HuH-7 (cell line): ENCODE measurements around the gene PTEN.
"Not testable (repeated sequence)": the region's sequence is repeated elsewhere in the genome, so short reads cannot be mapped to it uniquely, and the experiment has no call there.

Source experiments
- DNase-seq: peaks from one replicate; pipeline ENCODE4 v3.0.0; 2011; ENCODE audit warnings: low spot score

PTEN gene

DNA sequence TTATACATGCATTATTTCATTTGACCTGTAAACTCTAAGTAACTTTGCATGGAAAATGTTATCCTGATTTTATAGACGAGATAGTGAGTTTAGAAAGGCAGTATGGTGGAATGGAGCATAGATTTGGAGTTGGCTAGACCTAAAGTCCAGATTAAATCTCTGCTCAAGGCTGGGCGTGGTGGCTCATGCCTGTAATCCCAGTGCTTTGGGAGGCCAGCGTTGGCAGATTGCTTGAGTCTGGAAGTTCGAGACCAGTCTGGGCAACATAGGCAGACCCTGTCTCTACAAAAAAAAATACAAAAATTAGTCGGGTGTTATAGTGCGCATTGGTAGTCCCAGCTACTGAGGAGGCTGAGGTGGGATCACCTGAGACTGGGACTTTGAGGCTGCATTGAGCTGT, 9.4 kb downstream of the PTEN start:
- DNase-seq: no peak

- DNase-seq: no peak
Measured at GRCh38 chr10:87873656-87874055, 10.2 kb downstream of the PTEN start.

GRCh38 chr10:87875929-87876571, 12.6 kb downstream of the PTEN start:
- DNase-seq: no peak

DNA sequence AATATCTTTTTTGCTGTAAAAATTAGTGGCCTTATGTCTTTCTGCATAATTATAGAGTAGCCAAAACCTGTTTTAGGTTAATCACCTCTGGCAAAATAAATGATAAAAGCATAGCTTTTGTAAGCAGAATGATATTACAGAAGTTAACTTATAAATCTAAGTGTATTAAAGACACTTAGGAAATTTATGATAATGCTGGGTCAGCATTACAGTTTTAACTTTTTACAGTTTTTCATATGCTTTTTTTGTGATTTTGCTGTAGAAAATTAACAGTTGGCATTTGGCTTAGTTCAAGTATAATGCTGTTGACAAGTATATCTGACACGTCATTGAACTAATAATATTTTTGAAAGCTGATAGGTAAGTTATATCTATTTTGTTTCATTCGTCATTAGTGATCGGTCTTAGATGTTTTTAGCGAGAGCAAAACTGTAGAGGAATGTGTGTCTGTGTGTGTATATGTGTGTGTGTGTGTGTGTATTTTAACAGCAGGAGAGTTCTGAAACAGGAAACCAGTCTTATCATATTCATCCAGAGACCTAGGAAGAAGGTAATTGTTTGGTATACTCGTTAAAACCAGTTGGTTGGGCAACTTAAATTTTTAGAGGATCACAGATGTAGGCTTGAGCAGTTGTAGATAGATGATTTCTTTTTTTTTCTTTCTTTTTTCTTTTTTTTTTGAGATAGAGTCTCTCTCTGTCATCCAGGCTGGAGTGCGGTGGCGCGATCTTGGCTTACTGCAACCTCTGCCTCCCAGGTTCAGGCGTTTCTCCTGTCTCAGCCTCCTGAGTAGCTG, 15.4 kb downstream of the PTEN start:
- DNase-seq: no peak

DNA sequence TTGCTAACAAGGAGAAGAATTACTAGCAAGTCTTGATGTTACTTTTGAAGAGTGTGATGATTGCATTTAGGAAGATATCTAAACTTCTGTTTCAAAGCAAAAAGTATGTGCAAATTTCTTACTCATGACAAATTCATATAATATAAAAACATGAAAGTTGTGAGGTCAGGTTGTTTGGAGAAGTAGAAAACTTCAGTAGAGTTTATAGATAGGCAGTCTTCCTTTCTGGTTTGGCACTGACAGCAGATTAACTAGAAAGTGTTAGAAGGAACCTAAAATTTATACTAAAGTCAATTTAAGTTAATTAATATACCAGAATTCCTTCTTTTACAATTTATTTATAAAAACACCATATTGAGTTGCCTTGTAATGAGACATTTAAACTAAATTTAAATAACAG, 16.9 kb downstream of the PTEN start:
- no peak for DNase-seq

DNA sequence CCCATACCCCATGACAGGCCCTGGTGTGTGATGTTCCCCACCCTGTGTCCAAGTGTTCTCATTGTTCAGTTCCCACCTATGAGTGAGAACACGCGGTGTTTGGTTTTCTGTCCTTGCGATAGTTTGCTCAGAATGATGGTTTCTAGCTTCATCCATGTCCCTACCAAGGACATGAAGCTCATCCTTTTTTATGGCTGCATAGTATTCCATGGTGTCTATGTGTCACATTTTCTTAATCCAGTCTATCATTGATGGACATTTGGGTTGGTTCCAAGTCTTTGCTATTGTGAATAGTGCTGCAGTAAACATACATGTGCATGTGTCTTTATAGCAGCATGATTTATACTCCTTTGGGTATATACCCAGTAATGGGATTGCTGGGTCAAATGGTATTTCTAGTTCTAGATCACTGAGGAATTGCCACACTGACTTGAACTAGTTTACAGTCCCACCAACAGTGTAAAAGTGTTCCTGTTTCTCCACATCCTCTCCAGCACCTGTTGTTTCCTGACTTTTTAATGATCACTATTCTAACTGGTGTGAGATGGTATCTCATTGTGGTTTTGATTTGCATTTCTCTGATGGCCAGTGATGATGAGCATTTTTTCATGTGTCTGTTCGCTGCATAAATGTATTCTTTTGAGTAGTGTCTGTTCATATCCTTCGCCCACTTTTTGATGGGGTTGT, 18.1 kb downstream of the PTEN start:
- DNase-seq: not testable (repeated sequence)

DNA sequence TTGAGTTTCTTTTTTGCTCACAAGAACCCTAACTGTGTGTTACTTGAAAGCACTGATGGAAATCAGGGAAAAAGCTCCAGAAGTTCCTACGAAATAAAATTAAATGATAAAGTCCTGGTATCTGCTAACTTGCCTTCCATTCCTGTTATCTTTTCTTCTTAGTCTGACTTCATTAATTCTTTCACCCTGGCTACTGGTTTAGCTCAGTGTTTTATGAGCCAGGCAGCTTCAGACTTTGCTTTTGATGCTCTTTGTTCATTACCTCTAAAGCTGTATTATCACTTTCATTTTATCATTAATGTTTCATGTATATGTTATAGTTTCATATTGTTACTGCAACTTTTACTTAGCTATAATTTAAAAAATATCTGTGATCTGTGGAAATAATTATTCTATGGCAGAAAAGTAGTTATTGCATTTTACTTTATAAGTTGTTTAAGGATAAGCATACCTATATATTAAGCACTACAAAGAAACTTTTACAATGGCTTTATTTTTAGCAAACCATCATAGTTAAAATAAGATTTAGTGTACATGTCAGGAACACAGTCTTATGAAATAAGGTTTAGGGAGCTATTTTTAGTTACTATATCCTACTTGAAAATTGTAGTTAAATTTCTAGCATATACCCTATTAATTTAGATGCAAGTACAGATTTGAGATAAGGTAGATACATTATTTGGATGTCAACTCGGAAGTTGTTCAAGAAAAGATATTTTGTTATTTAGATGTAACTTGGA, 19.3 kb downstream of the PTEN start:
- DNase-seq: no peak

- DNase-seq: no peak
Measured at GRCh38 chr10:87886635-87887034, 23.2 kb downstream of the PTEN start.

DNA sequence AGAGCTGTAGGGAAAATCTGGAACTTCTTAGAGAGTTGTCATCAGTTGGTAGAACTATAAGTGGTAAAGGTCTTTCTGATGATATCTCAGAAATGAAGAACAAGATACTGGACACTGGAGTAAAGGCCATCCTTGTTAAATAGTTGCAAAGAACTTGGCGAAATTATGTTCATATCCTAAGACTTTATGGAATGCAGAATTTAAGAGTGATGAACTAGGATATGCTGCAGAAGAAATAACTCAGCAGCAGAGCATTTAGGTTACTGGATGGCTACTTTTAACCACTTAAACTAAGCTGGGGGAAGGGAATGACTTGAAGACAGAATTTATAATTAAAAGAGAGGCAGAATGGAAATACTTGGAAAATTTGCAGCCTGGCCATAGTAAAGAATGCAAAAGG, 23.7 kb downstream of the PTEN start:
- DNase-seq: no peak

GRCh38 chr10:87887548-87888289, 24.3 kb downstream of the PTEN start:
- no peak for DNase-seq

GRCh38 chr10:87895430-87895829, 32.0 kb downstream of the PTEN start:
- DNase-seq: no peak

GRCh38 chr10:87896216-87896615, 32.8 kb downstream of the PTEN start:
- DNase-seq: no peak

- DNase-seq: not testable (repeated sequence)
Measured at GRCh38 chr10:87897957-87898356, 34.5 kb downstream of the PTEN start.

GRCh38 chr10:87903396-87903795, 40.0 kb downstream of the PTEN start:
- DNase-seq: not testable (repeated sequence)

- DNase-seq: no peak
Measured at GRCh38 chr10:87913156-87913921, 49.9 kb downstream of the PTEN start.

DNA sequence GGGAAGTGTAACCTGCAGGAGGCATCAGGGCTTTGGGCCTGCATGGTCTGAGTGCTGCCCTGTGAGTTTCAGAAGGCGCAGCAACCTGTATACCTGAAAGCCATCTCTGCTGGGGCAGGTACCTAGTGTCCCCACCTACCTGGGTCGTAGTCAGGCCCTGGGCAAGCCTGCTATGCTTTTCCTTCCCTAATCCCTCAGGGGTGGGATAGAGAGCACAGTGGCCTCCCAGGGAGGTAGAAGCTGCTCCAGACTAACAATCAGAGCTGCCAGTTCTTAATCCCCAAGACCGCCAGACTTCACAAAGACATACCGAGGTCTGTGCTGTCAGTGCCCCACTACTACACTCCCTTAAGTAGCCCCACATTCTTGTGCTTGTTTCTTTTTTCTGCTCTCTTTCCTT, 52.0 kb downstream of the PTEN start:
- DNase-seq: no peak

GRCh38 chr10:87915989-87916388, 52.6 kb downstream of the PTEN start:
- DNase-seq: no peak

DNA sequence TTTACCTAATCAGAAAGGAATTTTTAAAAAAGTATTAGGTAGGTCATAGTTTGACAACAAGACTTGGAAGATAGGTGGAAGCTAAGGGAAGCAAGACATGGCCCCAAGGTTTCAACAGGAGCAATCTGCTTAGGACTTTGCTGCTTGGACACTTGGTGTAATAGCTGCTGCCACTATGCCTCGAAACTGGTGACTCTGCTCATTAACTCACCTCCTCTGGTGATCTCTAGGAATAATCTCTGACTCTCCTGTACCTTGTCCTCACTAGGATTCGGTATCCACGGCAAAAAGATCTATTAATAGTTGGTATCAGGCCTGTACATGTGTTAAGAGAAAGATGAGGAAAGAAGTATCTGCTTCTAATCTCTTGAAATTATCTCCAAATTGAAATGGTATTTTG, 53.1 kb downstream of the PTEN start:
- no peak for DNase-seq

- no peak for DNase-seq
Measured at GRCh38 chr10:87918254-87918859, 54.9 kb downstream of the PTEN start.

GRCh38 chr10:87920538-87920937, 57.1 kb downstream of the PTEN start:
- no peak for DNase-seq
